ENCODE measurements around the gene HGFAC.

GRCh38 chr4:3430524-3430923 lies 11.2 kb upstream of the HGFAC start:
- TF ChIP-seq CTCF (IDR thresholded peaks at IDR 0.05) (no peak), POLR2A (IDR thresholded peaks at IDR 0.05) (no peak)
